SU-DHL-6 (cell line): ENCODE data around the gene TBX19.

Source experiments
- H2AFZ ChIP-seq: fragments of 200-600 bp; sonication (generic); 2 replicates; pipeline ENCODE4 v1.6.1; 2014; ENCODE audit warnings: low read depth, mild to moderate bottlenecking, moderate library complexity, mixed read lengths, antibody characterized with exemption, low read length; ENCODE audit not compliant: severe bottlenecking
- H3F3A ChIP-seq: fragments of 200-600 bp; shearing (Covaris generic); 2 replicates; pipeline ENCODE4 v1.6.0; 2016; ENCODE audit warnings: antibody characterized with exemption, mild to moderate bottlenecking; ENCODE audit not compliant: insufficient read depth
- H3K27ac ChIP-seq: fragments of 200-600 bp; sonication (generic); 2 replicates; pipeline ENCODE4 v1.5.1; 2016; ENCODE audit warnings: low read depth, mild to moderate bottlenecking, low read length, moderate library complexity, mixed read lengths
- H3K27me3 ChIP-seq: fragments of 200-600 bp; sonication (generic), shearing (Covaris generic); 2 replicates; pipeline ENCODE4 v1.6.0; 2014; ENCODE audit warnings: mild to moderate bottlenecking, low read length
- H3K36me3 ChIP-seq: fragments of 200-600 bp; sonication (generic); 2 replicates; pipeline ENCODE4 v1.6.1; 2014; ENCODE audit warnings: mild to moderate bottlenecking, low read length, mixed read lengths
- H3K4me2 ChIP-seq: fragments of 300-600, 200-600 bp; shearing (Covaris generic), sonication (generic); 2 replicates; pipeline ENCODE4 v1.6.0; 2014; ENCODE audit warnings: low read length, low read depth, mild to moderate bottlenecking; ENCODE audit not compliant: poor library complexity, severe bottlenecking
- H3K4me3 ChIP-seq: fragments of 200-600 bp; sonication (generic); 2 replicates; pipeline ENCODE4 v1.5.1; 2014; ENCODE audit warnings: antibody characterized with exemption, low read length, mild to moderate bottlenecking, mixed read lengths; ENCODE audit not compliant: insufficient read depth, poor library complexity, severe bottlenecking
- H3K79me2 ChIP-seq: fragments of 200-600 bp; sonication (generic); 2 replicates; pipeline ENCODE4 v1.6.1; 2014; ENCODE audit warnings: mild to moderate bottlenecking, low read length, moderate library complexity; ENCODE audit not compliant: insufficient read depth
- H3K9ac ChIP-seq: fragments of 200-600 bp; sonication (generic); 2 replicates; pipeline ENCODE4 v1.7.0; 2014; ENCODE audit warnings: mild to moderate bottlenecking, low read length
- H3K9me2 ChIP-seq: fragments of 200-600 bp; sonication (generic); replicated peaks from 2 replicates; pipeline ENCODE4 v1.6.1; 2014; ENCODE audit warnings: low read length; ENCODE audit not compliant: insufficient read depth
- H3K9me3 ChIP-seq: fragments of 200-600 bp; sonication (generic); 2 replicates; pipeline ENCODE4 v1.6.1; 2014; ENCODE audit warnings: low read length, mixed read lengths; ENCODE audit not compliant: insufficient read depth
- H4K20me1 ChIP-seq: fragments of 200-600 bp; sonication (generic); 2 replicates; pipeline ENCODE4 v1.6.1; 2014; ENCODE audit warnings: low read depth, mild to moderate bottlenecking, antibody characterized with exemption, low read length, moderate library complexity, mixed read lengths
- CTCF ChIP-seq: fragments of 200-600 bp; sonication (generic); IDR thresholded peaks from one replicate; pipeline ENCODE4 v1.5.1; 2017; ENCODE audit warnings: antibody characterized with exemption, mild to moderate bottlenecking, low read length, moderate library complexity; ENCODE audit not compliant: insufficient read depth, poor library complexity, severe bottlenecking
- EZH2phosphoT487 ChIP-seq: fragments of 200-600 bp; sonication (generic), shearing (Covaris generic); conservative IDR thresholded peaks from 2 replicates; pipeline ENCODE4 v1.6.1; 2018; ENCODE audit warnings: mild to moderate bottlenecking, antibody characterized with exemption, low read length, moderate library complexity, mixed read lengths

TBX19 gene

DNA sequence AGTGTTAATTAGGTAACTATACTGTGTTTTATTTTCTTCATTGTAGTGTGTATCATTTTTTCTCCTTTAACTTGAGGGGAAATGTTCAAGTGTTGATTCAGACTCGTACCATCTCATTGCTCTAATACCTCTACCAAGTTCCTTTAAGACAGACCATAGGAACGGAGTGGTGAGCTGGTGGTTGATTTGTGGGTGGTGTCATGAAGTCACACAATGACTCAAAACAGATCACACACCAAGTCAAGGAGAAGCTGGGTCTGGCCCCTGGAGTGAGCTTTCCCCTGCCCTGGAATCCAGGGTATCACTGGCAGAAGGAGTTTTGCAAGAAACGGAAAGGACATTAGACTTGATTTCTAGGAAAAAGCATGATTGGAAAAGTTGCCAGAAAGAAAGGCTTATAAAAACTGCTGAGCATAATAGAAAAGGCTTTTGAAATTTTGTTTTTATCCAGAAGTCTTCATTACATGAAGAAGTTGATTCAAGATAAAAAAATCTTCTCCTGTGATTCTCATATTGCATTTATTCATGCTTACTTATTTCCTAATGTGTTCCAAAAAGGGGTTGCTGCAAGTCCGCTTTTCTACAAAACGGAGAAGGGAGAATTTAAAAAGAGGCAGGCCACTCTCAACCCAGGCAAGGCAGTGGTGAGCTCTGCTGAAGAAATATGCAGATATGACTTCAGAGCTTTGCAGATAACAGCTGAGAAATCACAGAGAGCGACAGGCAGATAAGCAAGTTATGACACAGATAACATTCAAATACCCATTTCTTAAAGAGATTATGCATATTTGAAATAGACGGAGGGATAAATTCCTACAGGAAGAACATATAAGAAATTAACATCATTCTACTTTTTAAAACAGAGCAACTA lies 79.7 kb downstream of the TBX19 start:
- Histone ChIP-seq H2AFZ (no peak overlapping the region), H4K20me1 (no peaks in the 10 kb centered on the region), H3F3A (no peaks in the 10 kb centered on the region), H3K27me3 (no peaks in the 10 kb centered on the region), H3K36me3 (no peaks in the 10 kb centered on the region), H3K9me3 (no peaks in the 10 kb centered on the region), H3K9me2 (no peaks in the 10 kb centered on the region), H3K4me3 (no peak overlapping the region), H3K9ac (no peak overlapping the region), H3K4me2 (no peak overlapping the region), H3K79me2 (no peaks in the 10 kb centered on the region), H3K27ac (no peak overlapping the region)
- TF ChIP-seq EZH2phosphoT487: no peak
- no peak for TF ChIP-seq CTCF

DNA sequence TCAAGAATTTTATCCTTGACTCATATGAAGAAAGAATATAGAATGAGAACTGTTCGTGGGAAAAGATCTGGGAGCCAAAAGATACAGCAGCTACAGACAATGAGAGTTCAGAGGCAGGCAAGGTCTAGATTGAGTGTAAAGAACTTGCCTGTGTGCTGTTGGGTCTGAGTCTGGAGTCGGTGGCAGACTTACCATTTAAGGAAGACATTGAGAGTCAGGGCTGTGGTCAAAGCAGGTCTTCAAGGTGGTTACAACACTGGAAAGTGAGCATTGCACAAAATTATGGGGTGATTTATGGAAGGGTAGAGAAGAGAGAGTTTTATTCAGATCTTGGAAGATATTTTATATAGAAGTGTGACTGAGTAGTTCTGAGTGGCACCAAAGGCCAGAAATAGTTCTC lies 80.6 kb downstream of the TBX19 start:
- H2AFZ ChIP-seq: no peak overlapping the region
- no peaks in the 10 kb centered on the region for H3K9me2 ChIP-seq
- H3K27ac ChIP-seq: no peak overlapping the region
- no peaks in the 10 kb centered on the region for H3K36me3 ChIP-seq
- H3K4me2 ChIP-seq: no peak overlapping the region
- TF ChIP-seq EZH2phosphoT487 (no peak), CTCF (no peak)
- no peaks in the 10 kb centered on the region for H4K20me1 ChIP-seq
- H3F3A ChIP-seq: no peaks in the 10 kb centered on the region
- H3K79me2 ChIP-seq: no peaks in the 10 kb centered on the region
- H3K9ac ChIP-seq: no peak overlapping the region
- H3K4me3 ChIP-seq: no peak overlapping the region
- no peaks in the 10 kb centered on the region for H3K9me3 ChIP-seq
- H3K27me3 ChIP-seq: no peaks in the 10 kb centered on the region

- H2AFZ ChIP-seq: no peak overlapping the region
- H3K36me3 ChIP-seq: no peaks in the 10 kb centered on the region
- H3K9me2 ChIP-seq: no peaks in the 10 kb centered on the region
- H3K27ac ChIP-seq: no peak overlapping the region
- H3K79me2 ChIP-seq: no peaks in the 10 kb centered on the region
- H3K9me3 ChIP-seq: no peaks in the 10 kb centered on the region
- no peak overlapping the region for H3K9ac ChIP-seq
- H3F3A ChIP-seq: no peaks in the 10 kb centered on the region
- no peaks in the 10 kb centered on the region for H4K20me1 ChIP-seq
- H3K27me3 ChIP-seq: no peaks in the 10 kb centered on the region
- no peak overlapping the region for H3K4me3 ChIP-seq
- H3K4me2 ChIP-seq: no peak overlapping the region
- TF ChIP-seq CTCF: no peak
Observed at GRCh38 chr1:168362991-168363390, 82.3 kb downstream of the TBX19 start.
